Psoas muscle (tissue), 8 donors: ENCODE measurements around the gene REEP1. TPM values are rescaled to one million over a fixed set of nuclear protein-coding genes. Genes with fewer than 3 reads are reported as not detected.

Experiments used
- ATAC-seq, 4 donors: fragments of 200-7000 bp; cut with Tn5 transposase; one replicate each; pipeline ENCODE4 v1.9.1; 2020; ENCODE audit warnings: moderate library complexity in 3 of 4, mild to moderate bottlenecking in 2 of 4
- DNase-seq, 2 donors: peaks; one replicate each; pipeline ENCODE4 v3.0.0-alpha.2; 2020
- H3K27ac ChIP-seq: fragments of 200-600 bp; one replicate; pipeline ENCODE4 v1.8.0; 2022
- H3K27me3 ChIP-seq, 3 donors: fragments of 200-600 bp in 1 of 3; one replicate each; pipeline versions ENCODE4 v1.6.1 to v1.8.0; 2013 to 2022; ENCODE audit warnings: low read length in 2 of 3, mild to moderate bottlenecking in 2 of 3, moderate library complexity in 1 of 3; ENCODE audit not compliant: insufficient read depth in 3 of 3
- H3K36me3 ChIP-seq, 2 donors: fragments of 200-600 bp in 1 of 2; one replicate each; pipeline versions ENCODE4 v1.6.1 to v1.8.0; 2013 to 2022; ENCODE audit warnings: low read depth in 1 of 2, mild to moderate bottlenecking in 1 of 2, moderate library complexity in 1 of 2; ENCODE audit not compliant: insufficient read depth in 1 of 2
- H3K4me1 ChIP-seq: fragments of 200-600 bp; one replicate; pipeline ENCODE4 v1.8.0; 2022
- H3K4me3 ChIP-seq: fragments of 200-600 bp; one replicate; pipeline ENCODE4 v1.8.0; 2022; ENCODE audit warnings: mild to moderate bottlenecking
- H3K9me3 ChIP-seq: fragments of 200-600 bp; one replicate; pipeline ENCODE4 v1.8.0; 2022
- WGBS, 3 donors: extraction: QIAGEN DNeasy Blood & Tissue Kit; methylation state at CpG; one replicate each; pipeline versions ENCODE4 v1.1.6 to v1.1.7; 2013; 5-methylcytosine and 5-hydroxymethylcytosine counted together
- intact Hi-C, 2 donors: fragments of 100-400 bp; cut with DNase I; formaldehyde crosslinking; loops; one replicate each; pipeline versions ENCODE4 v1.11.0 to v1.14.2; 2022
- polyA plus RNA-seq, 3 donors: library from polyadenylated mRNA; stranded (reverse); fragments of 200-250 nt; gene quantifications; one replicate each; pipeline ENCODE4 v1.2.3, GENCODE V29; 2013
- total RNA-seq, 4 donors: library from RNA; stranded (reverse); fragmentation: NEBNext Ultra II Directional in 2 of 4; extraction: Animal tissue kit (Norgen Biotek cat#: 25700) in 2 of 4; gene quantifications; one replicate each; pipeline versions ENCODE4 v1.2.1 to v1.2.4, GENCODE V29; 2021 to 2023
- TF ChIP-seq, protein P1 (sequence below): fragments of 200-600 bp; IDR thresholded peaks from one replicate; pipeline ENCODE4 v1.8.0; 2022; ENCODE audit warnings: antibody characterized with exemption
- donor health status: healthy with polysubstance abuse.
- donor health status: DM: no; HTN: no; CAD: no; lungs with moderate emphysema.
- donor health status: Bipolar disorder and iron deficiency.
- donor health status: healthy.
- donor health status: DM: yes; HTN: yes; CAD: no.
- donor health status: DM: no; HTN: no; CAD: no.
- donor health status: DM: no; HTN: no; CAD: no.
- donor health status: DM: yes; HTN: yes; CAD: no.

REEP1 gene
- total and polyA plus RNA-seq, 7 donors = 1.2 to 16.1 (median 7.9) TPM

DNA sequence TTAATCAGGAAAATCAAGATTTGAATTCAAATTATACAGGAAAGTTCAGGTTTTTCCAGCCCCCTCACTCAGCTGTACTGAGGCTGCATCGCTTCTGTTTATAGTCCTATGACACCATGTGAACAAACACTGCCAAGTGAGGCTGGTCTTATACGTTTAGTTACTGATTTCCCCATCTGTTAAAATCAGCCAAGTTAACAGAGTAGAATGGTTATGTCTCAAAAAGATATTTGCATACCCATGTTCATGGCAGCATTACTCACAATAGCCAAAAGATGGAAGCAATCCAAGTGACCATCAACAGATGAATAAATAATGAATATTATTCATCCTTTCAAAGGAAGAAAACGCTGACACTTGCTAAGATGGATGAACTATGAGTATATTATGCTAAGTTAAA is 43.8 kb downstream of the REEP1 start:
- no peak for DNase-seq
- 41 to 53% (median 44%) methylated on average over 3 of the region's 3 CpGs for WGBS, 3 donors
- Histone ChIP-seq H3K27me3 (no peaks in the 10 kb centered on the region), H3K9me3 (no peaks in the 10 kb centered on the region), H3K36me3 (no peaks in the 10 kb centered on the region), H3K4me3 (no peak overlapping the region), H3K4me1 (peaks cover 50% of the 10 kb centered on the region), H3K27ac (peak overlapping the region; percentile 72)
- intact Hi-C loops = no loop called here
- TF ChIP-seq, protein P1, sequence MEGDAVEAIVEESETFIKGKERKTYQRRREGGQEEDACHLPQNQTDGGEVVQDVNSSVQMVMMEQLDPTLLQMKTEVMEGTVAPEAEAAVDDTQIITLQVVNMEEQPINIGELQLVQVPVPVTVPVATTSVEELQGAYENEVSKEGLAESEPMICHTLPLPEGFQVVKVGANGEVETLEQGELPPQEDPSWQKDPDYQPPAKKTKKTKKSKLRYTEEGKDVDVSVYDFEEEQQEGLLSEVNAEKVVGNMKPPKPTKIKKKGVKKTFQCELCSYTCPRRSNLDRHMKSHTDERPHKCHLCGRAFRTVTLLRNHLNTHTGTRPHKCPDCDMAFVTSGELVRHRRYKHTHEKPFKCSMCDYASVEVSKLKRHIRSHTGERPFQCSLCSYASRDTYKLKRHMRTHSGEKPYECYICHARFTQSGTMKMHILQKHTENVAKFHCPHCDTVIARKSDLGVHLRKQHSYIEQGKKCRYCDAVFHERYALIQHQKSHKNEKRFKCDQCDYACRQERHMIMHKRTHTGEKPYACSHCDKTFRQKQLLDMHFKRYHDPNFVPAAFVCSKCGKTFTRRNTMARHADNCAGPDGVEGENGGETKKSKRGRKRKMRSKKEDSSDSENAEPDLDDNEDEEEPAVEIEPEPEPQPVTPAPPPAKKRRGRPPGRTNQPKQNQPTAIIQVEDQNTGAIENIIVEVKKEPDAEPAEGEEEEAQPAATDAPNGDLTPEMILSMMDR = no peak
- peak in 2 of 4 donors; percentile 45 to 46 for ATAC-seq

DNA sequence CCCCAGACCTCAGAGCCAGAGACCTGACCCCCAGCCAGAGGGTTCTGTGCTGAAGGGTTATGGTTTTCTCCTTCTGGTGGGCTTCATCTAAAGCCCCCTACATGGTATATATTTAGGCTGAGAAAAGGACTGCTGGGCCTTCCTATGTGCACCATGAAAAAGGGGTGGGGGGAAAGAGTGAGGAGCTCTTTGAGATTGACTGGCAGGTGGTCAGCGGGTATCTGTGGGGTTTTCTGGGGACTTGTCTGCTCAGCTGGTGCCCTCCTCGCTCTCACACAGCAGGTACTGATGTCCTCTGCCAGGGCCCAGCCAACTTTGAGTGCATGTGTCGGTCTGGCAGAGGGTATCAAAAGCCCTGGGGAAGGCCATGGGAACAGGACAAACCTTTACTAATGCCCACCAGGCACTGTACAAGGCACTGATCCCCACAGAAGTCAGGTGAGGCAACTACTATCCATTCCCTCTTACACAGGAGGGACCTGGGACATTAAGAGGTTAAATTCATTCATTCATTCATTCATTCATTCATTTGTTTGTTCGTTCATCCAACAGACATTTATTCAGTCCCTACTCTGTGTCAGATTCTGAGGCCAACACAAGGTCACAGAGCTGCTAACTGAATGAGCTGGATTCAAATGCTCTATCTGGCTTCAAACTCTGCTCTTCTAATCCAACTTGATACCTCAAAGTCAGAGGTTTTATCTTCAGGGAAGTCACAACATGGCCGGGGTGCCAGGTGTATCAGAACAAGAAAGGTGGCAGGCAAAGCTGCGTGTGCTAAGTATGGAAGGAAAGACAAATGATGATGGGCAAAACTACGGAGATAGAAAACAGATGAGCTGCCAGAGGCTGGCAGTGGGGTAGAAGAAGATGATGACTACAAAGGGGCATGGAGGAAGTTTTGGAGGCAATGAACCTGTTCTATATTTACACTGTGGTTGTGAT is 44.6 kb downstream of the REEP1 start:
- Histone ChIP-seq H3K27ac (peak overlapping the region; percentile 72), H3K4me1 (peaks cover 43% of the 10 kb centered on the region), H3K4me3 (no peak overlapping the region), H3K36me3 (no peaks in the 10 kb centered on the region), H3K27me3 (no peaks in the 10 kb centered on the region), H3K9me3 (no peaks in the 10 kb centered on the region)
- WGBS, 3 donors = 63 to 85% (median 71%) methylated on average over 7 of the region's 7 CpGs
- intact Hi-C loops = no loop called here
- DNase-seq = no peak
- ATAC-seq = peak in 3 of 4 donors; percentile 14 to 49 (median 19)
- TF ChIP-seq, protein P1 = no peak

DNA sequence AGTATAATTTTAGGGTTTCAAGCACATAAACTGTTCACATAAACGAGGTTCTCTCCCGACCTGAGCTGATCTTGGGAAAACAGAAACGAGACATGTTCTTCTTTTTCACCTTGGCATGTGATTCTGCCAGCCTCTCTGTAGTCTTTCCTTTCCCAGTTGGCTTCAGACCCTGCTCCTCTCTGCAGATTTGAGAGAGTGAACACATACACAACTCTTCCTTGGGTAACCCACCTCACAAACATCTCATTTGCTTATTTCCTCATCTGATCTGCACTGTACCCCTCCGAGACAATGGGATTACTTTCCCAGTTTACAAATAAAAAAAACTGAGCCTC is 46.1 kb downstream of the REEP1 start:
- no peak overlapping the region for H3K4me3 ChIP-seq
- TF ChIP-seq, protein P1 = no peak
- H3K4me1 ChIP-seq = peaks cover 43% of the 10 kb centered on the region
- H3K36me3 ChIP-seq = no peaks in the 10 kb centered on the region
- no peaks in the 10 kb centered on the region for H3K9me3 ChIP-seq
- intact Hi-C loops = no loop called here
- 24 to 35% (median 29%) methylated on average over 4 of the region's 4 CpGs for WGBS, 3 donors
- peak overlapping the region; percentile 72 for H3K27ac ChIP-seq
- no peaks in the 10 kb centered on the region for H3K27me3 ChIP-seq
- ATAC-seq = peak in 3 of 4 donors; percentile 16 to 36 (median 24)
- no peak for DNase-seq

DNA sequence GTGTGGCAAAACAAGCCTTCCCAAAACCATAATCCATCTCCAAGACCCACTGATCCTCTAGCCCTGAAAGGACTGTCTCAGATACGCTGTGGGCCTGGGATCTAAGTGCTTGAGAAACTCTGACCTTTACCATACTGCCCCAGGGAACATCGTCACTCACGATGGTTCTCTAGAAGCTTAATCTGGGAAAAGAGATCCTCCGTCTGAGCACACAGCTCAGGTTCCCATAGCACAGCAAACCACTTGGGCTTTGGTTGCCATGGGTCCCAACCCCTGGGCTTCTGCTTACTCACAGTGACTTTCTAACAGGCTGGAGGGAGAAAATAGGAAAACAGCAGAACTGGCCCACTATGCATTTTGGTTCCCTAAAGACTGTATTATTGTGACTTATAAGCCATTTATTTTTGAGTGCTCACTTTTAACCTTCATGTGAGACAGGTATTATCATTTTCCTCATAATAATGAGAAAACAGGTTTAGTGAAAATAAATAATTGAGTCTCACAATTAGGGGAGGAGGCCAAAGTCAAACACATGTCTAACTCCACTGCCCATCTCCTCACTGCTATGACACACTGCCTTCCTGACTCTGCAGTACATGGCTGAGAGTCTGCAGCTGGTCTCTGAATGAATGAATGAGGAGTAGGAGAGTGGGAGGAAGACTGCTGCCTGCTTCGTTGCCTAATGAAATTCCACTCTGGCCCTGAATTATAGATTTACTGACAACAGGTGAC is 46.7 kb downstream of the REEP1 start:
- Histone ChIP-seq H3K27me3 (no peaks in the 10 kb centered on the region), H3K4me3 (peak overlapping the region; percentile 12), H3K36me3 (no peaks in the 10 kb centered on the region), H3K27ac (peak overlapping the region; percentile 72), H3K9me3 (no peaks in the 10 kb centered on the region), H3K4me1 (peaks cover 43% of the 10 kb centered on the region)
- TF ChIP-seq, protein P1 = no peak
- DNase-seq (no peak), ATAC-seq (peak; percentile 67 to 86 (median 78))
- WGBS, 3 donors = 24 to 45% (median 32%) methylated on average over 5 of the region's 5 CpGs
- intact Hi-C loops = no loop called here
